GM12892 (cell line): ENCODE measurements around the gene ADAMTSL2.

Experiments used
- DNase-seq: peaks from one replicate; pipeline ENCODE4 v3.0.0; 2011; ENCODE audit not compliant: insufficient read length
- FAIRE-seq: peaks from 2 replicates; lab custom pipeline; 2011; peaks lifted over from hg19 to GRCh38; lab: Jason Lieb, UNC
- POLR2A ChIP-seq: IDR thresholded peaks from 2 replicates; pipeline ENCODE4 v1.6.1; 2011; ENCODE audit warnings: low read depth, low read length, control low read depth
- POLR2AphosphoS5 ChIP-seq: IDR thresholded peaks from 2 replicates; pipeline ENCODE4 v1.6.1; 2011; ENCODE audit warnings: low read depth, low read length, control low read depth
- TAF1 ChIP-seq: IDR thresholded peaks from 2 replicates; pipeline ENCODE4 v1.6.1; 2011; ENCODE audit warnings: low read depth, mild to moderate bottlenecking, control low read depth, low read length, borderline replicate concordance

ADAMTSL2 gene

GRCh38 chr9:133540698-133541025 is 6.2 kb downstream of the ADAMTSL2 start:
- DNase-seq = no peak
- TF ChIP-seq POLR2A = no peak
- no peak for TF ChIP-seq POLR2AphosphoS5
- TF ChIP-seq TAF1 = no peak
- peak; percentile 63 for FAIRE-seq

DNA sequence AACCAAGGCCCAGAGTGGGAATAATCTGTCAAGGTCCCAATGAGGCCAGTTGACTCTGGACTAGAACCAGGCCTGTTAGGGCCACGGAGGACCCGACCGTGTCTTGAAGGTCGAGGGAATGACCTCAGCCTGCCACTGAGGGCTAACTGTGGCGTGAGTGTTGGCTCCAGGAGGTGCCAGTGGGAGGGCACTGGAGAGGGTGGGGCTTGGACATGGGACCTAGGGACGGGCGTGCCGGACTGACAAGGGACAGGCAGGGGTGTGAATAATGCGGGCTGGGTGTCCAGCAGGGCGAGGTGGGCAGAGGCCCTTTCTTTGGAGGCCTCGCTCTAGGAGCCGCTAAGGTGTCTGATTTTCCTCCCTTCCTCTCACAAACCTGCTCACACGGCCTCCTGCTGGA is 7.5 kb downstream of the ADAMTSL2 start:
- no peak for DNase-seq
- no peak for FAIRE-seq
- no peak for TF ChIP-seq POLR2AphosphoS5
- no peak for TF ChIP-seq TAF1
- TF ChIP-seq POLR2A = no peak

GRCh38 chr9:133543772-133544467 is 9.4 kb downstream of the ADAMTSL2 start:
- TF ChIP-seq TAF1 (no peak), POLR2AphosphoS5 (no peak), POLR2A (no peak)
- no peak for DNase-seq

DNA sequence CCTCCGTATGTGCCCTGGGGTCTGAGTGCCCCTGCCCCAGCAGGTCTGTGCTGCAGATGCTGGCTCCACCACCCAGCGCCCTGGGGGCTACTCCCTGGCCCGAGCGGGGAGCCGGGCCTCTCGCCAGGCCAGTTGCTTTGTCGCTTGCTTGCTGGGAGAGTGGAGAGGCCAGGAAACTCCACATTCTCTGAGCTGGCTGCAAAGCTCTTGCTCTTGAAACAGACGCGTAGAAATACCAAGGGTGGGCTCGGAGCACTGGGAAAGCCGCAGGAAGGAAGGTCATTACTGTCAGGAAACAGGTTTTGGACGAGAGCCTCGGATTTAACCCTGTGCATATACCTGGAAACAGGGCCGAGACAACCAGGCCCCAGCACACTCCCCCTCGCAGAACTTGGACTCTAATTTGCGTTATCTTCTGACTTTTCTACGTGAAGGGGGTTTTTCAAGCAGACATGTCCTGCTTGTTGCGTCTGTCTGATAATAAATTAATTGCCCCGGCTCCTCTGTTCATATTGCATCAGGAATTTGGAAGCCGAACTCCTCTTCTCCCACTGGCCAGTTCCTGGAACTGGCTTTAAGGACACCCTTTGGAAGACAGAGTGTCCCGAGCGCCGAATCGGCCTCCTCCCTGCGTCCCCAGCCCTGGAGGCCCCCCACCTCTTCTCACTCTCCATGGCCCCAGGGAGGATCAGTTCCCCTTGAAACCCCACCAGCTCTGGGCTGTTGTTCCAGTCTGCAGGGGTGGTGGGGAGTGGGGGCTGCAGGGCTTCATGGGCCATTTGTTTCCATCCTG is 11.2 kb downstream of the ADAMTSL2 start:
- FAIRE-seq (no peak), DNase-seq (no peak)
- TF ChIP-seq TAF1 (no peak), POLR2AphosphoS5 (no peak), POLR2A (no peak)

More at GRCh38 chr9:133543772-133544467, 9.4 kb downstream of the ADAMTSL2 start:
- no peak for FAIRE-seq

- FAIRE-seq (no peak), DNase-seq (no peak)
- no peak for TF ChIP-seq POLR2AphosphoS5
- no peak for TF ChIP-seq TAF1
- TF ChIP-seq POLR2A = no peak
Measured at GRCh38 chr9:133546287-133546680, 11.8 kb downstream of the ADAMTSL2 start.

GRCh38 chr9:133547116-133547515 is 12.6 kb downstream of the ADAMTSL2 start:
- DNase-seq (no peak), FAIRE-seq (no peak)
- no peak for TF ChIP-seq POLR2AphosphoS5
- no peak for TF ChIP-seq TAF1
- no peak for TF ChIP-seq POLR2A

DNA sequence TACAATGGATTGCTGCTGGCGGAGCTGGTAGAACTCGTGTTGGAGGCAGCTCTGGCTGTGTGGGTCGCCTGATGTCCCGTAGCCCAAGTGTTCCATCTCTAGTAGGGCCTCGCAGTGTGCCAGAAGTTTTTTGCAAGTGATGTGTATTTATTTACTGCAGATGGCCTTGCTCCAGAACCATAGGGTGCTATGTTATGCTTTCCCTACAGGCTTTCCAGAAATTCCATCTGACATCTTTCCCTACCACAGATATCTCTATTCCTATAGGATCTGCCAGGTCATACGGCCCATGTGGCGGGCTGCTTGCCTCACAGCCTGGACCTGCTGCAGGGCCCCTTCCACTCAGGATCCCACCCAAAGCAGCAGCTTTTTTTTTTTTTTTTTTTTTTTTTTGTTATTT is 16.9 kb downstream of the ADAMTSL2 start:
- DNase-seq = no peak
- no peak for FAIRE-seq
- TF ChIP-seq TAF1 (no peak), POLR2A (no peak), POLR2AphosphoS5 (no peak)

- FAIRE-seq = no peak
- no peak for DNase-seq
- no peak for TF ChIP-seq TAF1
- TF ChIP-seq POLR2A = no peak
- TF ChIP-seq POLR2AphosphoS5 = no peak
Measured at GRCh38 chr9:133552236-133552635, 17.7 kb downstream of the ADAMTSL2 start.

DNA sequence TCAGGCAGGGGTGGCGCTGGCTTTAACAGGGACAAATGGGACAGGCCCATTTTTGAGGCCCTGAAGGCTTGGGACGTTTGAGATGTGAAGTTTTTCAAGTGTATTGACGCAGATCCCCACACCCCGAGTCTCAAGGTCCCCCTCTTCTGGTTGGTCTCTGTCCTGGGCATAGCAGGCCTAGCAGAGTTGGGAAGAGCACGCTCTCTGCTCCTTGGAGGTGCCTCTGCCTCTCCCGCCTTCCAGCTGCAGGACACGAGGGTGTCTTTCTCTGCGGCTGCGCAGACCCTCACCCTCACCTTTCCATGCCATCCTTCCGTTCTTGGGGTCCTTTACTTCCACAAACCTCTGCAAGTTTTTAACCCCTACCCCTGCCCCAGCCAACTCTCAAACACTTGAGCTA is 18.6 kb downstream of the ADAMTSL2 start:
- TF ChIP-seq POLR2A (no peak), TAF1 (no peak), POLR2AphosphoS5 (no peak)
- FAIRE-seq = no peak
- no peak for DNase-seq

DNA sequence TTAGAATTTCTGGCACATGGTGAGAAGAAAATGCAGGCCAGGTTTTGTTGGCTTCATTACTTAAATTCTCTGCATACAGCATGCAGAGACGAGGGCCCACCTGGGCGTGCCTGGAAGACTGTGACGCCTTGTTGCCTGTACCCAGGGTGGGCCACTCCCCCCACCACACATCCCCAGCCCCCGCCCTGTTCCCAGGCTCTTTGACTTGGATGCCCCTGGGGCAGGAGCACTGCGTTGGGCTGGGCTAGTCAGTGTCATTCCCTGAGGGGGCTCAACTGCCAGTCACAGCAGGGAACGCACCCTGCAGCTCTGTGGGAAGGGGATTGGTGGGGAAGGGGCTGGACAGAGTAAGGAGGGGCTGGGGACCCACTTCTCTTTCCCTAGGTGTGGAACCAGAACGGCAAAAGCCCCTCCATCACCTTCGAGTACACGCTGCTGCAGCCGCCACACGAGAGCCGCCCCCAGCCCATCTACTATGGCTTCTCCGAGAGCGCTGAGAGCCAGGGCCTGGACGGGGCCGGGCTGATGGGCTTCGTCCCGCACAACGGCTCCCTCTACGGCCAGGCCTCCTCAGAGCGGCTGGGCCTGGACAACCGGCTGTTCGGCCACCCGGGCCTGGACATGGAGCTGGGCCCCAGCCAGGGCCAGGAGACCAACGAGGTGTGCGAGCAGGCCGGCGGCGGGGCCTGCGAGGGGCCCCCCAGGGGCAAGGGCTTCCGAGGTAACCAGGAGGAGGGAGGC is 19.6 kb downstream of the ADAMTSL2 start:
- TF ChIP-seq TAF1 (no peak), POLR2AphosphoS5 (no peak), POLR2A (no peak)
- no peak for FAIRE-seq
- no peak for DNase-seq

GRCh38 chr9:133554729-133555128 is 20.2 kb downstream of the ADAMTSL2 start:
- no peak for TF ChIP-seq POLR2AphosphoS5
- TF ChIP-seq TAF1 = no peak
- TF ChIP-seq POLR2A = no peak
- DNase-seq (no peak), FAIRE-seq (no peak)

DNA sequence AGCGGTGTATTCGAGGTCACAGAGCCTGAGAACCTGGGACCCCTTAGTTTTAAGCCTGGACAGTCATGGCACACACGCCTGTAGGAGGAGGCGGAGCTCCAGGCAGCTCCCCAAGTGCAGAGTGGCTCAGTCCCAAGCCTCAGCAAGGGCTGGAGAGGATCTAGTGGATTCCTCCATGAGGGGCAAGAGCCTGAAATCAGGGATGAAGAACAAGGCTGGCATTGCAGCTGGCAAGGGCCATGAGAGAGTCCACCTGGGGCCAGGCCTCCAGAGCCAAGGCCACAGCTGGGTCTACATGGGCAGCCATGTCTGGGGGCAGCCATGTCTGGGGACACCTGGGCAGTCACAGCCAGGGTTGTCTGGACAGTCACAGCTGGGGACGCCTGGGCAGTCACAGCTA is 21.9 kb downstream of the ADAMTSL2 start:
- FAIRE-seq = no peak
- DNase-seq = no peak

More for the DNA sequence above, 21.9 kb downstream of the ADAMTSL2 start:
- TF ChIP-seq TAF1 (no peak), POLR2AphosphoS5 (no peak), POLR2A (no peak)
